Tibial nerve (tissue), 3 donors: ENCODE results near the gene CRHR1.

Experiments
- POLR2A ChIP-seq, 2 donors: fragments of 450-650 bp; IDR thresholded peaks; one replicate each; pipeline ENCODE4 v1.6.1; 2017; ENCODE audit warnings: antibody characterized with exemption in 2 of 2, mild to moderate bottlenecking in 2 of 2, moderate library complexity in 2 of 2
- TF ChIP-seq, protein P1 (sequence below), 5 experiments: fragments of 200-600 bp in 3 of 5; fragments of 450-650 bp in 2 of 5; sonication (generic) in 3 of 5; IDR thresholded peaks; one replicate each; pipeline ENCODE4 v1.5.1; 2016 to 2019; ENCODE audit warnings: antibody characterized with exemption in 5 of 5, mild to moderate bottlenecking in 3 of 5, moderate library complexity in 2 of 5

- TF ChIP-seq, protein P1, sequence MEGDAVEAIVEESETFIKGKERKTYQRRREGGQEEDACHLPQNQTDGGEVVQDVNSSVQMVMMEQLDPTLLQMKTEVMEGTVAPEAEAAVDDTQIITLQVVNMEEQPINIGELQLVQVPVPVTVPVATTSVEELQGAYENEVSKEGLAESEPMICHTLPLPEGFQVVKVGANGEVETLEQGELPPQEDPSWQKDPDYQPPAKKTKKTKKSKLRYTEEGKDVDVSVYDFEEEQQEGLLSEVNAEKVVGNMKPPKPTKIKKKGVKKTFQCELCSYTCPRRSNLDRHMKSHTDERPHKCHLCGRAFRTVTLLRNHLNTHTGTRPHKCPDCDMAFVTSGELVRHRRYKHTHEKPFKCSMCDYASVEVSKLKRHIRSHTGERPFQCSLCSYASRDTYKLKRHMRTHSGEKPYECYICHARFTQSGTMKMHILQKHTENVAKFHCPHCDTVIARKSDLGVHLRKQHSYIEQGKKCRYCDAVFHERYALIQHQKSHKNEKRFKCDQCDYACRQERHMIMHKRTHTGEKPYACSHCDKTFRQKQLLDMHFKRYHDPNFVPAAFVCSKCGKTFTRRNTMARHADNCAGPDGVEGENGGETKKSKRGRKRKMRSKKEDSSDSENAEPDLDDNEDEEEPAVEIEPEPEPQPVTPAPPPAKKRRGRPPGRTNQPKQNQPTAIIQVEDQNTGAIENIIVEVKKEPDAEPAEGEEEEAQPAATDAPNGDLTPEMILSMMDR (IDR thresholded peaks at IDR 0.05) = no peak
- TF ChIP-seq POLR2A (IDR thresholded peaks at IDR 0.05) = no peak
Observed at GRCh38 chr17:45867171-45867570, 83.1 kb downstream of the CRHR1 start.
